Endothelial cell (in vitro differentiated cells): ENCODE measurements around the gene MIPEP. TPM values are rescaled to one million over a fixed set of nuclear protein-coding genes. Genes with fewer than 3 reads are reported as not detected.

Experiments
- DNase-seq: peaks from one replicate; pipeline ENCODE4 v3.0.0; 2021; ENCODE audit warnings: low spot score
- H3K27ac Mint-ChIP-seq: one replicate; pipeline ENCODE4 v1.8.0; 2021; ENCODE audit warnings: mixed read lengths, inconsistent platforms; ENCODE audit not compliant: unreplicated experiment
- H3K27me3 Mint-ChIP-seq: one replicate; pipeline ENCODE4 v1.8.0; 2021; ENCODE audit warnings: mild to moderate bottlenecking, moderate library complexity, mixed read lengths, inconsistent platforms; ENCODE audit not compliant: unreplicated experiment
- H3K36me3 Mint-ChIP-seq: one replicate; pipeline ENCODE4 v1.8.0; 2021; ENCODE audit warnings: mild to moderate bottlenecking, low read depth, mixed read lengths, inconsistent platforms; ENCODE audit not compliant: unreplicated experiment
- H3K4me1 Mint-ChIP-seq: one replicate; pipeline ENCODE4 v1.8.0; 2021; ENCODE audit warnings: mild to moderate bottlenecking, mixed read lengths, inconsistent platforms; ENCODE audit not compliant: unreplicated experiment
- H3K4me3 Mint-ChIP-seq: one replicate; pipeline ENCODE4 v1.8.0; 2021; ENCODE audit warnings: mild to moderate bottlenecking, mixed read lengths, inconsistent platforms; ENCODE audit not compliant: unreplicated experiment
- H3K9me3 Mint-ChIP-seq: one replicate; pipeline ENCODE4 v1.8.0; 2021; ENCODE audit warnings: mixed read lengths, inconsistent platforms; ENCODE audit not compliant: unreplicated experiment
- CTCF ChIP-seq: fragments of 200-600 bp; sonication (generic); IDR thresholded peaks from one replicate; pipeline ENCODE4 v1.5.0; 2021; ENCODE audit warnings: antibody characterized with exemption; ENCODE audit not compliant: unreplicated experiment
- total RNA-seq: library from RNA; stranded (reverse); fragmentation: NEBNext Ultra II Directional; extraction: Animal tissue kit (Norgen Biotek cat#: 25700); gene quantifications from one replicate; pipeline ENCODE4 v1.2.1, GENCODE V29; 2021; ENCODE audit not compliant: unreplicated experiment

Gene MIPEP
- total RNA-seq, 1 donor from 2014 or later: 8.8 TPM

- Mint-ChIP-seq H3K27ac (peak overlapping the region; percentile 72), H3K4me1 (peaks cover 20% of the 10 kb centered on the region), H3K27me3 (peaks cover 4% of the 10 kb centered on the region), H3K9me3 (no peaks in the 10 kb centered on the region), H3K36me3 (no peaks in the 10 kb centered on the region), H3K4me3 (no peak overlapping the region)
- no peak for TF ChIP-seq CTCF
- DNase-seq: no peak
Measured at GRCh38 chr13:23696610-23697009, 192.6 kb downstream of the MIPEP start.

- H3K4me3 Mint-ChIP-seq: no peak overlapping the region
- DNase-seq: no peak
- peaks cover 20% of the 10 kb centered on the region for H3K4me1 Mint-ChIP-seq
- H3K27ac Mint-ChIP-seq: peak overlapping the region; percentile 72
- no peak for TF ChIP-seq CTCF
- H3K36me3 Mint-ChIP-seq: no peaks in the 10 kb centered on the region
- H3K9me3 Mint-ChIP-seq: no peaks in the 10 kb centered on the region
- H3K27me3 Mint-ChIP-seq: peaks cover 4% of the 10 kb centered on the region
Measured at GRCh38 chr13:23695711-23696464, 193.3 kb downstream of the MIPEP start.

- H3K27me3 Mint-ChIP-seq: peaks cover 4% of the 10 kb centered on the region
- H3K4me1 Mint-ChIP-seq: peaks cover 18% of the 10 kb centered on the region
- no peaks in the 10 kb centered on the region for H3K36me3 Mint-ChIP-seq
- no peak overlapping the region for H3K27ac Mint-ChIP-seq
- TF ChIP-seq CTCF: no peak
- no peak overlapping the region for H3K4me3 Mint-ChIP-seq
- no peaks in the 10 kb centered on the region for H3K9me3 Mint-ChIP-seq
- no peak for DNase-seq
Measured at GRCh38 chr13:23695196-23695595, 194.0 kb downstream of the MIPEP start.

- Mint-ChIP-seq H3K36me3 (no peaks in the 10 kb centered on the region), H3K27me3 (peaks cover 4% of the 10 kb centered on the region), H3K9me3 (no peaks in the 10 kb centered on the region), H3K4me3 (no peak overlapping the region), H3K27ac (no peak overlapping the region), H3K4me1 (peaks cover 17% of the 10 kb centered on the region)
- no peak for TF ChIP-seq CTCF
- DNase-seq: no peak
Measured at GRCh38 chr13:23692816-23693215, 196.4 kb downstream of the MIPEP start.

- Mint-ChIP-seq H3K36me3 (no peaks in the 10 kb centered on the region), H3K9me3 (no peaks in the 10 kb centered on the region)
Measured at GRCh38 chr13:23690668-23691067, 198.5 kb downstream of the MIPEP start.

More at GRCh38 chr13:23690668-23691067, 198.5 kb downstream of the MIPEP start:
- no peak for TF ChIP-seq CTCF
- Mint-ChIP-seq H3K27me3 (peaks cover 2% of the 10 kb centered on the region), H3K27ac (no peak overlapping the region), H3K4me3 (no peak overlapping the region), H3K4me1 (no peaks in the 10 kb centered on the region)
- DNase-seq: no peak
